Suppressor macrophage treated with lipopolysaccharide for 4 hours (primary cell): ENCODE results near the gene BFSP1.

Experiments
- DNase-seq: peaks from one replicate; pipeline ENCODE4 v3.0.0-alpha.2; 2020

The BFSP1 gene

DNA sequence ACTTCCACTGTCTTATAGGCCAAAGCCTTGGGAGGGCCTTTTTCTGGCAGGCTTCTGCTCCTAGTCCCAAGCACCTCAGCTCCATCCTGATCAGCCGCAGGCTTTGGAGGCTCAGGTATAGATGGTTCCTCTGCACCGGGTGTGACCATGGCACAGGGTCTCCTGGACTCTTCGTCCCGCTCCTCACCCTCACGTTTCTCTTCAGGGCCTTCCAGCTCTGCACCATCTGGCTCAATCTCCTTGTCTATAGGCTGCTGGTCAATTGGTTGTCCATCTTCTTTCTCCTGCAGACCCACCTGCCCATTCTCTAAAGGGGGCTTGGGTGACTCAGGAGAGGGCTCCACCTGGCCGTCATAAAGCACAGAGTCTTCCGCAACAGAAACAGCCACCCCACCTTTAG is 37.0 kb downstream of the BFSP1 start:
- DNase-seq, result no peak

DNA sequence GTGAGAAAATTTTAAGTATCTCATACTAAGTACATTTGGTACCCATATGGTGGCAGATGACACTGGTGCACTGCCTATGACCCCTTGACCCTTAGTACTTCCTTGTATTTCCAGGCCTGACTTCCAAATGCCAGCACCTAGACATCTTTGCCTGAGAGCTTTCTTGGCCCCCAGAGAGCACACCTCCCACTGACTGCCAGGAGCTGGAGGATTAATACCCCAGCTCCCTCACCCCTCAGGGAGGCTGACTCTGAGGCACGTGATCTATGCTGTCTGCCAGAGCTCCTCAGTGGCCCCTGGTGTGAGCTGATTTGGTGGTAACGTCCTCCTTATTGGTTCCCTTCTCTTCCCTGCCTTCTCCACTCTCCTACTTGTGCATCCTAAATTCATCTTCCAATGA is 38.0 kb downstream of the BFSP1 start:
- DNase-seq, result no peak

DNA sequence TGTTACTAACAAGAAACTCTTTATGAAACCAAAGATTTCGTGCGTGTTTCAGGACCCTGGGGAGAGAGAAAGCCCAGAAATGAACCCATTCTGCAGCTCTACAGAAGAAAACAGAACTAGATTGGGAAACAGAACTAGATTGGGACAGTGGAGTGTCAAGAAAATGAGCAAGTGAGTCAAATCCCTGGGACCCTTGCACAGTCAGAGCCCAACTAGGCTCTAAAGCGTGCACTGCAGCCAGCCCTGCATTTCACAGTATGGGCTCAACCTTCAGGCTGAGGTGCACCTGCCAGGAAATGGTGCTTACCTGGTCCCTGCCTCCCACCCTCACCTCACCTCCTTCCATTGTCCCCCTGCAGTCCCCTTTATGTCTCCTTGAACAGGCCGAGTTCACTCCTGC is 39.7 kb downstream of the BFSP1 start:
- no peak for DNase-seq

DNA sequence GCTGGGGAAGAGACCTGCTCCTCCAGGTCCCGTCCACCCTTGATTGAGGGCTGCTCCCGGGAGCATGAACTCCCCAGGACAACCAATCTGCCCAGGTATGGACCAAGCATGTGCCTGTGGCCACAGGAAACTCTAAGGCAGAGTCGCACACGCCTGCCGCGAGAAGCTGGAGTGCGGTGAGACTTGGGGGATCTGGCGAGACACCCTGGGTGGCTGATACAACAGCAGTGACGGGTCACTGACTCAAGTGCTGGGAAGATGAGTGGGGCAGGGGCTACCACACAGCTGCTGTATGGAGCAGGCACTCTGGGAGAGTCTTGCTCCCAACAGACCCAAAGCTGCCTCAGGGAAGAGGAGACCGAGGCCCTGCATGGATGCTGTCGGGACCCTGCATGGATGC is 40.1 kb downstream of the BFSP1 start:
- DNase-seq, result no peak

DNA sequence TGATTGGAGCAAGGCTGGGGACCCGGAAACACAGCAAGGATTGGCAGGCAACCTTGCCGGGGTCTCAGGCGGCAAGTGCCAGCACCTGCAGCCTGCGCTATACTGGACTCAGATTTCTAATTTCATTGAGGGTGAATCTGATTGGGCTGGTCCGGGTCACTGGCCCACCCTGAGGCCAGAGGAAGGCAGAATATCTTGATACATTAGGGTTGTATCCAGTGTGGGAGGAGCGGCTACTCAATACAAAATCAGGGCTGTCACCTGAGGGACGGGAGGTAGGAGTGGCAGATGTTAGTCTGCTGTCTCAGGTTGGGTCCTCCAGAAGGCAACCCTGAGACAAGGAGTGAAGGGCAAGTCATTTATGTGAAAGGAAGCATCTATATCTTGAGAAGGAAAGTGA is 40.7 kb downstream of the BFSP1 start:
- DNase-seq, result no peak

DNA sequence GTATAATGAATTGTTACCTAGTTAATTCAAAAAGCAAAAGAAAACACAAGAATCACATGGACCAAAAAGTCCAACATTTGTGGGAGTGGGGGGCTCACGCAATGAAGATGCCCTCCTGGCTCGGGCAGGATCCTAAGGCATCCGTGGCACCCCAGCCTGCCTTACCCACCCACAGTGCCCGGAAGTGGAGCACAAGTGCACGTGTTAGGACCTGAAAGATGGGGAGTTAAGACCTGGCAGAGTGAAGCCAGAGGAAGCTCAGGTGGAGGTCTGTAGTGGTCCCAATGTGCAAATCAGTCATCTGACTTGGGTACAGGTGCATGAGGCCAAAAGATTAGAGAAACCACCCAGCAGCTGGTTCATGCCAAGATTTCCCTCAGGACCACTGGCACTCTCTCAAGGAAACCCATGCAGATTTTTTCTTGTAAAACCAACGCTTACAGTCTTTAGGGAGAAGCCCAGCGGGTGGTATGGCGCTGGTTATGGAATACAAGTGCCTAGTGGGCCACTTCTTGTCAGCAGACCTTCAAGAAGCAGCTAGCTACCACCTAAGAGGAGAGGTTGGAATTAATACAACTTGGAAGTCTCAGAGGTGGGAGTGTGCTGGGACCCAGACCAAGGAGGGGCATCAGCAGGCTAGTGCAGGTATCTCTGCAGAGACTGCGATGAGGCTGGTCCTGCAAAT is 42.1 kb downstream of the BFSP1 start:
- no peak for DNase-seq

DNA sequence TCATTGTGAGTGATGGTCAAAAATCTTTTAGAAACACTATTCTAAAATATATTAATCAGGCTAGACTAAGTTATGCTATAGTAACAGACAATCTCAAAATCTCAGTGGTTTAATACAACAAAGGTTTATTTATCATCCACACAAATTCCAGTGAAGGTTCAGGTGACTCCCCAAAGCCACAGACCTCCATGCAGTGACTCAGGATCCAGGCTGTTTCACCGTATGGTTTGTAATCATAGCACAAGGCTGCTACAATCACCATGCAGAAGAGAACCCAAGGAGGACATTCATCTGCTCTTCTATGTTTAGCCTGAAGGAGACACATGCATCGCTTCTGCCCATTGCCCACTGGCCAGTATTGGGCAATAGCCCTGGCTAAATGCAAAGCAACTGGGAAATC is 46.2 kb downstream of the BFSP1 start:
- no peak for DNase-seq

DNA sequence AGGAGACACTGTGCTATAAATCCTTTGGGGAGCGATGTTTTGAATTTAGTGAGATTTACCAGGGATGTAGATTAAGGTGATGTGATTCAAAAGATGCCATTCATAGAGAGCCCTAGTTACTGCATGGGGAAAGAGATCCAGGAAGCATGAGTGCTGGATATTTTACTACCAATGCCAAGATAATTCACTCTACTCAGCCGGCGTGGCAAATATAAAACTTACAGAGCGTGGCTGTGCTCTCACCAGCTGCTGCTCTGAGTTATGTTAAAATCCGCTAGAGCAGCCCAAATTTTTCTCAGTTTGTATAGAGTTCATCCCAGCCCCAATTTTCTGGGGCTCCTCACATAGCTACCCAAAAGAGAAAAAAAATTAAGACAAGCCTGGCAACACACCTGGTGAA is 48.6 kb downstream of the BFSP1 start:
- DNase-seq, result no peak

DNA sequence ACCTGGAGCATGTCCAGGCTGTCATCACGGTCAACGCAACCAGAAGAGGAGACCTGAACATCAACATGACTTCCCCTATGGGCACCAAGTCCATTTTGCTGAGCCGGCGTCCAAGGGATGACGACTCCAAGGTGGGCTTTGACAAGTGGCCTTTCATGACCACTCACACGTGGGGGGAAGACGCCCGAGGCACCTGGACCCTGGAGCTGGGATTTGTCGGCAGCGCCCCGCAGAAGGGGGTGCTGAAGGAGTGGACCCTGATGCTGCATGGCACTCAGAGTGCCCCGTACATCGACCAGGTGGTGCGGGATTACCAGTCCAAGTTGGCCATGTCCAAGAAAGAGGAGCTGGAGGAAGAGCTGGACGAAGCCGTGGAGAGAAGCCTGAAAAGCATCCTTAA is 49.5 kb downstream of the BFSP1 start:
- no peak for DNase-seq

DNA sequence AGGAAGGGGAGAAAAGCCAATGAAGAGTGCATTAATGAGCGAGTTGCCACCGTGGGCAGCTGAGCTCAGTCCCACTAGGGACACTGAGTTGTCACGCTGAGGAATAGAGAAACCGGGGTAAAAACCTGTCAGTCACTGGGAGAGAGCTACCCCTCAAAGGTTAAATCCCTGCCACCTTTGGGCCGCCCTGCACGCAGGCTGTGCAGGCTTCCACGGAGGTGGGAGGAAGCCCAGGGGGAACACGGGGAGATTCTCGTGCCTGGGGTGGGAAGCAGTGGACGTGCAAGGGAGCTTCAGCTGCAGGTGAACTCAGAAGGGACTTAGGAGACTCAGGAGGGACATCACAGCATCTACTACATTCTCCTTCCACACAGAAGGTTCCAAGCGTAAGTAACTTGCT is 50.5 kb downstream of the BFSP1 start:
- no peak for DNase-seq

DNA sequence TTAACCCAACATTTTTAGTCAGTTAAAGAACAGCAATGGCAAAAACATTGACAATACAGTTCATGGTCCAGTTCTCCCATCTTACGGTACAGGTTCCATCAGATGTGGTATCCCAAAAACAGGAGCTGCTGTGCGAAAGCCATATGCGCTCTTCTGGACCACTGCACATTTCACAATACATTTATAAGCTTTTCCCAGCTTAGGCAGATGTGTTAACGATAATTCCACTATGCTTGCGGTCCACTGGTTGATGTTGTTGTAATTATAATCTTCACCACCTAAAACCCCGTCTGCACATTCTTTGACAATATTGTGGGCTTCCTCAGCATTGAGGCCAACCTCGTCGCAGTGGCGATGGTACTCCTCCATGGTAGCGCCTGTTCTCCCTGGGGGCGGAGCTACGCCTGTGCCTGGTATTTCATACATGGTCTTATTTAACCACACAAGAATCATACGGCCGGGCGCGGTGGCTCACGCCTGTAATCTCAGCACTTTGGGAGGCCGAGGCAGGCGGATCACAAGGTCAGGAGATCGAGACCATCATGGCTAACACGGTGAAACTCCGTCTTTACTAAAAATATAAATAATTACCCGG is 52.0 kb downstream of the BFSP1 start:
- DNase-seq, result no peak

DNA sequence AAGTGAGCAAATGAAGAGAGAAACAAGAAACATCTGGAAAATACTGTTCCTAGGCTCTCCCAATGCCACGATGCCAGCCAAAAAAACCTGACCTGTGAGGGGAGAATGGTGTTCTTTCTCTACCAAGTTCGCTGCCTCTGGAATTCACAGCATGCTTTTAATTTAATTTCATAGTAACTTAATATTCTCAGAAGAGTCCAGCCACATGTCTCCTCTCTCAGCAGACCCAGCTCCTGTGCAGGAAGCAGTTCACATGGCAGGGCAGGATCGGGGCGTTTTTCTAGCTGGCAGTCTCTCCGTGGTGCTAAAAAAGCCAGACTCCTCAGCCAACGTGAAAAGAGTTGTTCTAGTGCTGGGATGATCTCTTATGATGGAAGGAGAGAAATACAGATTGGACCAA is 57.5 kb downstream of the BFSP1 start:
- DNase-seq, result no peak

DNA sequence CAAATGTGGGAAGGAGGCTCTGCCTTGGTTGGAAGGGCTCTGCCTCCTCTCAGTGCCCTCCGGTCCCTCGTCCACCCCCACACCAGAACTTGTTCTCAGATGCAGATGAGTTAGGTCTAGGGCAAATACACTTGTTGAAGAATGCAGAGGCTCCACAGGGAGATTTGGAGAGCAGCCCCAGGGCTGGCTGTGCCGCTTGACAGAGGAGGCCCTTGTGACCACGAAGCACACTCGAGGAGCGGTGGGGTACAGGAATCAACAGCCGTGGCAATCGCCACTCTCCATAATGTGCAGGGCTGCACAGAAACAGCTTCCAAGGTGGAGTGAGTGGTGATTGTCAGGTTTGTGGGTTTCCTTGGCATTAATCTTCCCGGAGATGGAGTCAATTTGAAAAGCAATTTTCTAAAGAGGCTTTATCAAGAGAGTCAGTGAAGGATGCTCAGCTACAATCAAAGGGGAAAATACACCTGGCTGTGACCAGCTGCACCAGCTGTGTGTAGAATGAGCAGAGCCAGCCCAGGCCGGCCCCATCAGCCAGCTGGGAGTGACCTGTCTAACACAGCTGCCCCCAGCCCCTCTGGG is 59.5 kb downstream of the BFSP1 start:
- DNase-seq, result no peak

DNA sequence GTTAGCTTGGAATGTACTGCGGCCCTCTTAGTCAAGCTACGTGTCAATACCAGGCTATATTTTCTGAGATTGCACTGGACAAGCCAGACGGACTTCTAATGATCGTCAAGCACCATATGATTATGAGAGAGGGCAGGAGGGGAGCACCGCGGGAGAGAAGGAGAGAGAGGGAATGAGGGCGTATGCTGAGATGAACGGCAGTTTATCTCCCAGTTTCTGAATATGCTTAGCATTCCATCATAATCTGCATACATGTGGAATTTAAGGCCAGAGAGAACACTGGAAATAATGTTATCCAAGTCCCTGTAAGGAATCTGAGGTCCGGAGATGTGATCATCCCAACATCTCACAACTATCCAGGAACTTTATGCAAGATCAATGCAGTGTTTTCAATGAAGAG is 60.2 kb downstream of the BFSP1 start:
- DNase-seq, result no peak

DNA sequence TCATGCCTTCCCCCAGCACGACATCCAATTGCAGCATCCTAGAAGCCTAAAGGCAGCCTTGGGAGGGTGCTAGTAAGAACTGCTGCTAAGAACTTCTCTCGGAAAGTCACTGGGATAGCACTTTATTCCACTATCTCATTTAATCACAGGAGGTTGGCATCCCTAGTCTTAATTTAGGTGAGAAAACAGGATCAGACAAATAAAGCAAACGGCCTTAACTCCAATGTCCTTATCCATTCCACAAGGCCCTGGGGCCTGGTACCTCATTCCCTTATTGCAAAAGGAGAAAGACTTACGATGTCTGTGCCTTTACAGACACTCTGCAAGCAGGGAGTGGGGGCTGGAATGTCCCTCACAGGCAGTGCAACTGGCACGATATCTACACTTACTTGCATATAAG is 60.7 kb downstream of the BFSP1 start:
- DNase-seq, result no peak

DNA sequence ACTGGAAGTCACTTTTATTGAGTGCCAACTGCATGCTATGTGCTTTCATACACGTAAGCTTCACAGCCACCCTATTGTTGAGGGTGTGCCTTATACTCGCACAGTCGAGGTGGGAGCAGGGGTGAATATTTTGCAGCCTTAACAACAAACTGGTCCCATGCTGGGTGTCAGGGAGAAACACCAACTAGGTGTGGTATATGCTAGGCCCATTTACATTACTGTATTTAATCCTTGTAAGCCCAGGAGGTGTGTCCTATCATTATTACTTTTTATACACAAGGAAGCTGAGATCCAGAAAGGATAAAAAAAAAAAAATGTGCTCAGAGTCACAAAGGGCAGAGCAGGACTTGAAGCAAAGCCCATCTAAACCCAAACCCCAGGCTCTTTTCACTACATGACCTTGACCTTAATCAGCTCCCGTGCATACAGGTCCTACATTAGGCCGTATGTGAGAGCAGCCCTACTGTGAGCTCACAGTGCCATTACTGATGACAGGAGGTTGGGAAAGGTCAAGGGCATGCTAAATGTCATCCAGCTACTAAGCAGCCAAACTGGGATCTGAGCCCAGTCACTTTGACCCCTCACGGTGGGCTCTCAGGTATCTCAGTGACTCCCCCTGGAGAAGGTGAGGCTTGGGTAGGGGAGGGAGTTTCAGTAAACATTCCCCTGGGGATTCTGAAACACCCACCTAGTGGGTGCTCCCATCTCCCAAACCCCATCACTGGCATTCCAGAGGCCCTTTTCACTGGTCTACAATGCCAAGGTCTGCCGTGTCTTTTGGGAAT is 61.7 kb downstream of the BFSP1 start:
- no peak for DNase-seq

DNA sequence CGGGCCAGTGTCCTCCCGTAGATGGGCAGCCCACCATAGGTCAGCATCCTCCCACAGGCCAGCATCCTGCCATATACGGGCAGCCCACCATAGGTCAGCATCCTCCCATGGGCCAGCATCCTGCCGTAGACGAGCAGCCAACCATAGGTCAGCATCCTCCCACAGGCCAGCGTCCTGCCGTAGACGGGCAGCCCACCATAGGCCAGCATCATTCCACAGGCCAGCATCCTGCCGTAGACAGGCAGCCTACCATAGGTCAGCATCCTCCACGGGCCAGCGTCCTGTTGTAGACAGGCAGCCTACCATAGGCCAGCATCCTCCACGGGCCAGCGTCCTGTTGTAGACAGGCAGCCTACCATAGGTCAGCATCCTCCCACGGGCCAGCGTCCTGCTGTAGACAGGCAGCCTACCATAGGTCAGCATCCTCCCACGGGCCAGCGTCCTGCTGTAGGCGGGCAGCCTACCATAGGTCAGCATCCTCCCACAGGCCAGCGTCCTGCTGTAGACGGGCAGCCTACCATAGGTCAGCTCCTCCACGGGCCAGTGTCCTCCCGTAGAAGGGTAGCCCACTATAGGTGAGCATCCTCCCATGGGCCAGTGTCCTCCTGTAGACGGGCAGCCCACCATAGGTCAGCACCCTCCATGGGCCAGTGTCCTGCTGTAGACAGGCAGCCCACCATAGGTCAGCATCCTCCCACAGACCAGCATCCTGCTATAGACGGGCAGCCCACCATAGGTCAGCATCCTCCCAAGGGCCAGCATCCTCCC is 62.9 kb downstream of the BFSP1 start:
- DNase-seq, result no peak

DNA sequence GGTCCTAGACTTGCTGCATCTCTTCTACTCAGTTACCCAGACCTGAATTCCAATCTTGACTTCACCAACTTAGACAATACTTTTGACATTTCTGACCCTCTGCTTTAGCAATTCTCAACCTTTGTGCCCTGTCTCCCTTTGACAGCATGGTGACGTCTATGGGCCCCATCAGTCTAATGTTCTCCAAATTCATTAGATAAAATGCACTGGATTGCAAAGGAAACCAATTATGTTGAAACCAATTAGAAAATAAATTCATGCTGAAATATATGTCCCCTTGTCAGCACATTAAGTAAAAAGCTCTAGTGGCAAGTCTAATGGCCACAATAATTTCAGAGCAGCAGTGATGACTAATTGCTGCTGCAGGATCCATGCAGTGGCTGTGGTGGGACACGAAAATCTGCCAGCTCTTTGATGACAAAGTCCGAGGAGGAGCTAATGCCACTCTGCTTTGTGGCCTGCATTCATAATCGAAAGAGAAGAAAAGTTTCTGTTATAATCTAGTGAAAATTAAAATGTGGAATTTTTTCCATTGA is 64.0 kb downstream of the BFSP1 start:
- DNase-seq, result no peak

DNA sequence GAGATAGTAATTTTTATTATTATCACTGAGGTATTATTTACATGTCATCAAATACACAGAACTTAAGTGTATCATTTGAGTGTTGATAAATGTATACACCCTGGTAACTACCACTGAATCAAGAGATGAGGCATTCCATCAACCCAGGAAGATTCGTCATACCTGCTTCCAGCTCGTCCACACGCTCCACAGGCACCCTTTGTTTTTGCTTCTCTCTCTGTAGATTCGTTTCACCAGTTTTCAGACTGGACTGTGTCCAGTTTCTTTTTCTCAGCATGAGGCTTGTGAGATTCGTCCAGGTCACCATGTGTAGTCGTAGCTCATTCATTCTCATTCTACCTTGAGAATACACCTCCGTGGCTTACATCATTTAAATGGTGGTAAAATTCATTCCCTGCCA is 64.5 kb downstream of the BFSP1 start:
- DNase-seq, result no peak

DNA sequence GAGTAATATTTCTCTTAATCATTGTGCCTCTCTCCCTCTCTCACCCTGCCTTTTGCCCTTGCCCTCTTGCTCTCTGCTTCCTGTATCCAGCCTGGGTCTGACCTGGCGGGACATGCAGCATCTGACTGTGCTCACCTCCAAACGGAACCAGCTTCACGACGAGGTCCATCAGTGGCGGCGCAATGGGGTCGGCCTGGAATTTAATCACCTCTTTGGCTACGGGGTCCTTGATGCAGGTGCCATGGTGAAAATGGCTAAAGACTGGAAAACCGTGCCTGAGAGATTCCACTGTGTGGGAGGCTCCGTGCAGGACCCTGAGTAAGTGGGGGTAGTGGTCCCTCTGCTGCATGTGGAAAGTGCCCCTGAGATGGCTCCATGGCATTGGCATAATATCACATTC is 65.9 kb downstream of the BFSP1 start:
- no peak for DNase-seq

DNA sequence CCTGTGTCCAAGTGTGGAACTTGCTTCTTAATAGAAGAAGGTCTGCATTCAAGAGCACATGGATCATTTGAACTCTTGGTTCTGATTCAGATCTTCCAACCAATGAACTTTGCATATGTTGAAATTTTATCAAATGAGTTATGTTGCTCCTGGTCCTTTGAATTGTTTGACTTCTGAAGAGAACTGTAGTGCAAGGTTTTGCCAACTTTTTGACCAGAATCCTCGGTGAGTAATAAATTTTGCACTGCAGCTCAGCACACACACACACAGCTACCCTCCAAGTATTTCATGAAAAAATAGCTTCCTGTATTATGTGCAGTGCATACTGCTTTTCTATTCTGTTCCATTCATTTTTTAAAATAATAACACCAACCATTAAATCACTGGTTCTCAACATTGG is 67.5 kb downstream of the BFSP1 start:
- DNase-seq, result no peak

DNA sequence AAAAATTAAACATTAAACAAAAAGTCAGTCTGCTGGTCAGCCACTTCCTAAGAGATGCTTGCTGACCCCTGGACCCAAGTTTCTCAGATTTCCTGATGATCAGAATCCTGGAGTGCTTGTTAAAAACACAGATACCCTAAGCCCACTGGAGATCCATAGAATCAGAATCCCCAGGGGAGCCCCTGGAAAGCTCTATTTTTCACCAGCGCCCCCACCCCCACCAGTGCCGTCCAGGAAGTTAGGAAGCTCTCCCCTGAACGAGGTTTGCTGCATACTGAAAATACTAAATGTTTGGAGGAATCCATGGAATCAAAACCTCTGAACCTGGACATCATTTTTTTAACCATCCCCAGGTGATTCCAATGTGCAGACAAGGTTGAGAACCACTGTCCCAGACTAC is 69.2 kb downstream of the BFSP1 start:
- no peak for DNase-seq

DNA sequence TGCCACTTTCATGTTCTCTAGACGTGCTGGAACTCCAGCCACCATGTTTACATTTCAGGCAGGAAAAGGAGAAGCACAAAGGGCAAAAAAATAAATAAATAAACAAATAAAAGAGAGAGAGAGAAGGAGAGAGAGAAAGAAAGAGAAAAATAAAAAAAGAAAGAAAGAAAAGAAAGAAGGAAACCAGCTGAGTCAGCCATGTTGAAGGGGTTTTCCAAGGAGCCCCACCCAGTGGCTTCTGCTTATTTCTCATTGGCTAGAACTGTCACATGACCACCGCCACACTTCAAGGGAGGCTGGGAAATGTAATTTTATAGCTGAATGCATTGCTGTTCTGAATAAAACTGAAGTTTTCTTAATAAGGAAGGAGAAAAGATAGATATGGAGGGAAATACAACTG is 71.1 kb downstream of the BFSP1 start:
- peak; percentile 2 for DNase-seq
